Mucosa of stomach (tissue), 1 donor: ENCODE measurements around the gene HOXB6.

Experiments used
- H3K27me3 ChIP-seq: one replicate; pipeline ENCODE4 v1.7.0; 2013; ENCODE audit warnings: mild to moderate bottlenecking, low read length; ENCODE audit not compliant: control insufficient read depth, insufficient read depth
- H3K36me3 ChIP-seq: one replicate; pipeline ENCODE4 v1.7.0; 2013; ENCODE audit warnings: low read length; ENCODE audit not compliant: control insufficient read depth, insufficient read depth
- H3K4me1 ChIP-seq: one replicate; pipeline ENCODE4 v1.7.0; 2013; ENCODE audit warnings: mild to moderate bottlenecking, low read length; ENCODE audit not compliant: control insufficient read depth, insufficient read depth
- H3K4me3 ChIP-seq: one replicate; pipeline ENCODE4 v1.7.0; 2013; ENCODE audit warnings: low read length
- H3K9ac ChIP-seq: one replicate; pipeline ENCODE4 v1.7.0; 2013; ENCODE audit warnings: mild to moderate bottlenecking, low read length, moderate library complexity
- H3K9me3 ChIP-seq: one replicate; pipeline ENCODE4 v1.7.0; 2013; ENCODE audit warnings: mild to moderate bottlenecking, low read length, moderate library complexity; ENCODE audit not compliant: control insufficient read depth
- donor health status: Pancreatic carcinoma.

Gene HOXB6

GRCh38 chr17:48550502-48551213 lies 54.1 kb downstream of the HOXB6 start:
- peaks cover 5% of the 10 kb centered on the region for H3K4me1 ChIP-seq
- H3K27me3 ChIP-seq, result peaks cover 86% of the 10 kb centered on the region
- no peak overlapping the region for H3K4me3 ChIP-seq
- H3K9me3 ChIP-seq, result no peaks in the 10 kb centered on the region
- no peaks in the 10 kb centered on the region for H3K36me3 ChIP-seq
- no peak overlapping the region for H3K9ac ChIP-seq

- H3K27me3 ChIP-seq, result peaks cover 88% of the 10 kb centered on the region
- no peaks in the 10 kb centered on the region for H3K9me3 ChIP-seq
- H3K9ac ChIP-seq, result no peak overlapping the region
- H3K36me3 ChIP-seq, result no peaks in the 10 kb centered on the region
- H3K4me1 ChIP-seq, result peaks cover 8% of the 10 kb centered on the region
- H3K4me3 ChIP-seq, result no peak overlapping the region
These were observed 54.8 kb downstream of the HOXB6 start for GRCh38 chr17:48549914-48550501.

- Histone ChIP-seq H3K4me1 (peaks cover 4% of the 10 kb centered on the region), H3K4me3 (no peak overlapping the region), H3K27me3 (peaks cover 88% of the 10 kb centered on the region), H3K36me3 (no peaks in the 10 kb centered on the region), H3K9me3 (no peaks in the 10 kb centered on the region), H3K9ac (no peak overlapping the region)
These were observed 55.5 kb downstream of the HOXB6 start for GRCh38 chr17:48549281-48549630.

GRCh38 chr17:48548523-48549280 lies 56.1 kb downstream of the HOXB6 start:
- Histone ChIP-seq H3K27me3 (peaks cover 88% of the 10 kb centered on the region), H3K4me3 (no peak overlapping the region), H3K9ac (no peak overlapping the region), H3K4me1 (peaks cover 4% of the 10 kb centered on the region), H3K36me3 (no peaks in the 10 kb centered on the region), H3K9me3 (no peaks in the 10 kb centered on the region)

- H3K4me3 ChIP-seq, result no peak overlapping the region
- peaks cover 4% of the 10 kb centered on the region for H3K4me1 ChIP-seq
- peaks cover 89% of the 10 kb centered on the region for H3K27me3 ChIP-seq
These were observed 56.8 kb downstream of the HOXB6 start for GRCh38 chr17:48547808-48548522.

GRCh38 chr17:48546924-48547807 lies 57.6 kb downstream of the HOXB6 start:
- no peaks in the 10 kb centered on the region for H3K9me3 ChIP-seq
- H3K36me3 ChIP-seq, result no peaks in the 10 kb centered on the region
- peaks cover 88% of the 10 kb centered on the region for H3K27me3 ChIP-seq
- no peak overlapping the region for H3K4me3 ChIP-seq
- H3K4me1 ChIP-seq, result peaks cover 4% of the 10 kb centered on the region
- no peak overlapping the region for H3K9ac ChIP-seq

More at GRCh38 chr17:48547808-48548522, 56.8 kb downstream of the HOXB6 start:
- no peaks in the 10 kb centered on the region for H3K36me3 ChIP-seq
- H3K9me3 ChIP-seq, result no peaks in the 10 kb centered on the region
- H3K9ac ChIP-seq, result no peak overlapping the region

GRCh38 chr17:48546137-48546923 lies 58.5 kb downstream of the HOXB6 start:
- no peak overlapping the region for H3K9ac ChIP-seq
- H3K4me3 ChIP-seq, result no peak overlapping the region
- H3K9me3 ChIP-seq, result no peaks in the 10 kb centered on the region
- peaks cover 4% of the 10 kb centered on the region for H3K4me1 ChIP-seq
- peaks cover 88% of the 10 kb centered on the region for H3K27me3 ChIP-seq
- H3K36me3 ChIP-seq, result no peaks in the 10 kb centered on the region
